Suprapubic skin (tissue), 4 donors: ENCODE measurements around the gene TEX53. TPM values are rescaled to one million over a fixed set of nuclear protein-coding genes. Genes with fewer than 3 reads are reported as not detected.

Experiments
- DNase-seq, 2 donors: peaks; one replicate each; pipeline ENCODE4 v3.0.0-alpha.2; 2019; ENCODE audit warnings: low spot score in 2 of 2
- H3K27ac ChIP-seq: fragments of 200-600 bp; sonication (generic); one replicate; pipeline ENCODE4 v1.5.1; 2019
- H3K27me3 ChIP-seq: fragments of 200-600 bp; sonication (generic); one replicate; pipeline ENCODE4 v1.5.1; 2019
- H3K36me3 ChIP-seq: fragments of 200-600 bp; sonication (generic); one replicate; pipeline ENCODE4 v1.5.1; 2019
- H3K4me1 ChIP-seq: fragments of 200-600 bp; sonication (generic); one replicate; pipeline ENCODE4 v1.5.1; 2019
- H3K4me3 ChIP-seq: fragments of 200-600 bp; sonication (generic); one replicate; pipeline ENCODE4 v1.5.1; 2019; ENCODE audit warnings: mild to moderate bottlenecking
- H3K9me3 ChIP-seq: fragments of 200-600 bp; sonication (generic); one replicate; pipeline ENCODE4 v1.5.1; 2019
- CTCF ChIP-seq, 2 donors: fragments of 200-600 bp in 1 of 2; fragments of 450-650 bp in 1 of 2; sonication (generic) in 1 of 2; IDR thresholded peaks; one replicate each; pipeline ENCODE4 v1.5.1; 2016 to 2019; ENCODE audit warnings: antibody characterized with exemption in 2 of 2, mild to moderate bottlenecking in 1 of 2, moderate library complexity in 1 of 2
- EP300 ChIP-seq: sonication (generic); formaldehyde crosslinking; IDR thresholded peaks from one replicate; pipeline ENCODE4 v1.6.1; 2017; ENCODE audit warnings: antibody characterized with exemption
- POLR2A ChIP-seq, 2 donors: fragments of 450-650 bp; IDR thresholded peaks; one replicate each; pipeline ENCODE4 v1.6.1; 2017; ENCODE audit warnings: antibody characterized with exemption in 2 of 2, mild to moderate bottlenecking in 2 of 2, moderate library complexity in 2 of 2
- POLR2AphosphoS5 ChIP-seq, 3 donors: sonication (generic); formaldehyde crosslinking; IDR thresholded peaks; one replicate each; pipeline ENCODE4 v1.6.1; 2017; ENCODE audit warnings: antibody characterized with exemption in 3 of 3
- WGBS: methylation state at CpG from one replicate; pipeline ENCODE4 v1.1.5; 2018; 5-methylcytosine and 5-hydroxymethylcytosine counted together
- total RNA-seq, 4 donors: library from RNA; depleted of rRNA; stranded (reverse); fragments of >200 nt; gene quantifications; one replicate each; pipeline ENCODE4 v1.1.0, GENCODE V29; 2016

TEX53 gene
- total RNA-seq, 4 donors from 2014 or later: not detected

DNA sequence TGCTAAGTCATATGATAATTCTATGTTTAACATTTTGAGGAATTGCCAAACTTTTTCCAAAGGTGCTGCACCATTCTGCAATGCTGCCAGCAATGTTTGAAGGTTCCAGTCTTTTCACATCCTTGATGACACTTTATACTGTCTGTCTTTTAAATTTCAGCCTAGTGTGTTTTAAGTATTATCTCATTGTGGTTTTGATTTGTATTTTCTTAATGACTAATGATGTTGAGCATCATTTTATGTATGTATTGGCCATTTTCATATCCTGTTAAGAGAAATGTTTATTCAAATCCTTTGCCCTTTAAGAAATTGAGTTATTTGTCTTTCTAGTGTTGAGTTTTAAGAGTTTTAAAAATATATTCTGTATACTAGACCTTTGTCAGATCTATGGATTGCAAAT lies 29.4 kb upstream of the TEX53 start:
- H3K4me3 ChIP-seq: no peak overlapping the region
- no peaks in the 10 kb centered on the region for H3K27me3 ChIP-seq
- TF ChIP-seq POLR2AphosphoS5 (IDR thresholded peaks at IDR 0.05) (no peak), POLR2A (IDR thresholded peaks at IDR 0.05) (no peak), CTCF (IDR thresholded peaks at IDR 0.05) (no peak), EP300 (no peak)
- H3K27ac ChIP-seq: no peak overlapping the region
- no peaks in the 10 kb centered on the region for H3K9me3 ChIP-seq
- no peaks in the 10 kb centered on the region for H3K4me1 ChIP-seq
- H3K36me3 ChIP-seq: no peaks in the 10 kb centered on the region
- DNase-seq: no peak

DNA sequence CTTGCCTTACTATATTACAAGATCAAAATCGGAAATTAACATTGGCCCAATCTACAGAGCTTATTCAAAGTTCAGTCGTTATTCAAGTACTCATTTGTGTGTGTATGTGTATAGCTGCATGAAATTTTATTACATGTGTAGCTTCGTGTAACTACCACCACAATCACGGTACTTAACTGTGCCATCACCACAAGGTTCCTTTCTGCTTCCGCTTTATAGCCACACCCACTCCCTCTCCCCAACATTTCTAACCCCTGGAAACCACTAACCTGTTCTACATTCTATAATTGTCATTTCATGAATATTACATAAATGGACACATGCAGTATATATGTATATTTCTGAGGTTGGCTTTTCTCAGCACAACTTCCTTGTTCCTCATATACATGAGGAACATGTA lies 28.3 kb upstream of the TEX53 start:
- Histone ChIP-seq H3K4me3 (no peak overlapping the region), H3K9me3 (no peaks in the 10 kb centered on the region), H3K4me1 (no peaks in the 10 kb centered on the region), H3K36me3 (no peaks in the 10 kb centered on the region), H3K27me3 (peaks cover under 1% of the 10 kb centered on the region), H3K27ac (no peak overlapping the region)
- DNase-seq: no peak
- TF ChIP-seq POLR2AphosphoS5 (IDR thresholded peaks at IDR 0.05): no peak
- 76% methylated on average over 5 of the region's 5 CpGs for WGBS

GRCh38 chr9:114684036-114684435 lies 26.4 kb upstream of the TEX53 start:
- Histone ChIP-seq H3K4me3 (no peak overlapping the region), H3K36me3 (no peaks in the 10 kb centered on the region), H3K4me1 (no peaks in the 10 kb centered on the region), H3K27ac (no peak overlapping the region), H3K9me3 (no peaks in the 10 kb centered on the region), H3K27me3 (peaks cover 6% of the 10 kb centered on the region)
- 87% methylated on average over 6 of the region's 6 CpGs for WGBS
- no peak for DNase-seq
- TF ChIP-seq CTCF (IDR thresholded peaks at IDR 0.05) (no peak), EP300 (no peak), POLR2AphosphoS5 (IDR thresholded peaks at IDR 0.05) (no peak), POLR2A (IDR thresholded peaks at IDR 0.05) (no peak)

DNA sequence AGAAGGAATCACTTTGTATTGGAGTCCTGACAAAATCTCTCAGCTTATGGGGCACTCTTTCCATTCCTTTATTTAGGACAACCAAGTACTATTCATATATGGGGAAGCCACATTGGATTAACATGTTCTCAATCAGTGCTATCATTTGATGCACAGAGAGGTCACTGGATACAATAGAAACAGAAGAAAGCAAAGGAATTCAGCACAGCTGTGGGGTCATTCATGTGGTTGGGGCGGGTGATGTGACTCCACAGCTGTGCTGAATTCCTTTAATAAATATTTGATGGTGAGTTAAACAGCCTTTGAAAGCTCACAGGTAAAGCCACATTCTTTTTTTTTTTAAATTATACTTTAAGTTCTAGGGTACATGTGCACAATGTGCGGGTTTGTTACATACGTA lies 25.2 kb upstream of the TEX53 start:
- no peak overlapping the region for H3K27ac ChIP-seq
- DNase-seq: no peak
- no peaks in the 10 kb centered on the region for H3K4me1 ChIP-seq
- no peaks in the 10 kb centered on the region for H3K9me3 ChIP-seq
- H3K4me3 ChIP-seq: no peak overlapping the region
- peaks cover 6% of the 10 kb centered on the region for H3K27me3 ChIP-seq
- no peaks in the 10 kb centered on the region for H3K36me3 ChIP-seq
- no peak for TF ChIP-seq CTCF (IDR thresholded peaks at IDR 0.05)
- no peak for TF ChIP-seq POLR2AphosphoS5 (IDR thresholded peaks at IDR 0.05)
- no peak for TF ChIP-seq EP300
- TF ChIP-seq POLR2A (IDR thresholded peaks at IDR 0.05): no peak
- 90% methylated on average over 3 of the region's 3 CpGs for WGBS

DNA sequence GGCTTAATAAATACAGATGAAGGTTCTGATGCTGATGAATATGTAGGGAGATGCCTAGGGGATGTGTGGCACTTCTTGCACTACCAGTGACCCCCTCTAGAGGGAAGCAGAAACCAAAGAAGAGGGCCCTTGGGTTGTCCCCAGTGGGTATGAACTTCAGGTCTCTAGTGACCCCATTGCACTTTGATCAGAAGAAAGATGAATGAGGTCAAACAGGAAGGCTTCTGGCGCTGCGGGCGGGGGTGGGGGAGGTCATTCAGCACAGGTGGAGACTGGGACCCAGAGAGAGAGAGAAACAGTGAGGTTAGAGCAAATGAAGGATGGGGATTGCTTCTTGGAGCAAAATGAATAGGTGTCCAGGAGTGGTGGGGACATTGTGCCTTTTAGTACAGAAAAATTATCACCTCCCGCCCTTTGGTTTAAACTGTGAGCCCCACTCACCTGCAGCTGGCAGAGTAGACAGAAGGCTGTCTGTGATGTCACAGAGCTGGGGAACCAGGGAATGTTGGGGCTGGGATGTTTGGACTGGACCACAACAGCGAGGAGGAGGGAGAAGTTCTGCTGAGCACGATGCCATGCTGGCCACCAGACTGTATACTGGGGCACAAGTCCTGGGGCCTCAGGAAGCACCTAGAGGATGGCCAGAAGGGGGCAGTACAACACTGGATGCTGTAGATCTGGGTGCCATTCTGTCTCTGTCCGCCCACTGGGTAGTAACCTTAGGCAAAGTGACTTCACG lies 24.2 kb upstream of the TEX53 start, which contains the start of gene TEX48:
TSS of gene TEX48 (minus strand) at position 599 of the 739 bp plus-strand sequence. CDS start 10,469 bp downstream, outside the sequence.
- Histone ChIP-seq H3K4me3 (no peak within 1 kb of the TSS), H3K36me3 (no peaks in the 10 kb centered on the region), H3K27ac (no peak within 1 kb of the TSS), H3K27me3 (peaks cover 6% of the 10 kb centered on the region), H3K9me3 (no peaks in the 10 kb centered on the region), H3K4me1 (no peaks in the 10 kb centered on the region)
- WGBS: 48% methylated on average over 8 of the region's 8 CpGs
- TF ChIP-seq POLR2A (IDR thresholded peaks at IDR 0.05) (no peak), CTCF (IDR thresholded peaks at IDR 0.05) (peak; percentile 21 to 69), POLR2AphosphoS5 (IDR thresholded peaks at IDR 0.05) (no peak)
- no peak for DNase-seq
